Neural crest cell (in vitro differentiated cells): ENCODE data around the gene KRTAP3-2. TPM values are rescaled to one million over a fixed set of nuclear protein-coding genes. Genes with fewer than 3 reads are reported as not detected.

ENCODE experiments used
- DNase-seq: peaks from one replicate; pipeline ENCODE4 v3.0.0; 2021; ENCODE audit warnings: low read depth, mixed read lengths, low spot score
- H3K27ac Mint-ChIP-seq: one replicate; pipeline ENCODE4 v1.8.0; 2021; ENCODE audit warnings: mild to moderate bottlenecking, mixed read lengths; ENCODE audit not compliant: unreplicated experiment
- H3K27me3 Mint-ChIP-seq: 2 replicates; pipeline ENCODE4 v1.8.0; 2021; ENCODE audit warnings: low read depth, mild to moderate bottlenecking, mixed read lengths
- H3K36me3 Mint-ChIP-seq: 2 replicates; pipeline ENCODE4 v1.8.0; 2021; ENCODE audit warnings: low read depth, mild to moderate bottlenecking, mixed read lengths
- H3K4me1 Mint-ChIP-seq: 2 replicates; pipeline ENCODE4 v1.8.0; 2021; ENCODE audit warnings: mixed read lengths
- H3K4me3 Mint-ChIP-seq: one replicate; pipeline ENCODE4 v1.8.0; 2021; ENCODE audit warnings: mild to moderate bottlenecking, mixed read lengths
- H3K9me3 Mint-ChIP-seq: 2 replicates; pipeline ENCODE4 v1.8.0; 2021; ENCODE audit warnings: mixed read lengths
- CTCF ChIP-seq: fragments of 200-600 bp; sonication (generic); conservative IDR thresholded peaks from 2 replicates; pipeline ENCODE4 v1.5.0; 2021; ENCODE audit warnings: antibody characterized with exemption, mild to moderate bottlenecking
- total RNA-seq: library from RNA; stranded (reverse); gene quantifications from 2 replicates; pipeline ENCODE4 v1.2.1, GENCODE V29; 2021

Gene KRTAP3-2
- total RNA-seq, 1 donor from 2014 or later, result not detected

DNA sequence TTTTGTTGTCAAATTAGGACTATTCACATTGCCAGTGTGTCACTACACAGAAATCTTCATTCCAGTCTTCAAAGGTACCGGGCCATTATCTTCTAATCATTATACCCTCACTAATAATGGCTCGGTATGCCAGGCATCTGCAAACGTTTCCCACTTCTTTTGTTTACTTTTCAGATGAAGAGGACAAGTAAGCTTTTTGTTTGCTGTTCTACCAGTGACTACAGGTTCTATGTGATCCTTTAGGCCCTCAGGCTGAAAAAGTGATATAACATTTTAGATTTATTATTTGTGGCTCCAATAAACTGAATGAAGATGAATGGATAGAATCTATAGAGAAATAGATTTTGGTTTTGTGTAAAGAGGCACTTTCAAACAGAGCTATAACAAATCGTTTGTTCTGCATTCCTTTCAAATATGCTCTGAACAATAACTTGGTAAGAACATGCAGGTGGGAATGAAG lies 9.6 kb upstream of the KRTAP3-2 start:
- DNase-seq, result no peak
- Mint-ChIP-seq H3K36me3 (no peaks in the 10 kb centered on the region), H3K4me3 (no peak overlapping the region), H3K27me3 (peaks cover 2% of the 10 kb centered on the region), H3K27ac (no peak overlapping the region), H3K9me3 (no peaks in the 10 kb centered on the region), H3K4me1 (no peaks in the 10 kb centered on the region)
- TF ChIP-seq CTCF, result no peak

DNA sequence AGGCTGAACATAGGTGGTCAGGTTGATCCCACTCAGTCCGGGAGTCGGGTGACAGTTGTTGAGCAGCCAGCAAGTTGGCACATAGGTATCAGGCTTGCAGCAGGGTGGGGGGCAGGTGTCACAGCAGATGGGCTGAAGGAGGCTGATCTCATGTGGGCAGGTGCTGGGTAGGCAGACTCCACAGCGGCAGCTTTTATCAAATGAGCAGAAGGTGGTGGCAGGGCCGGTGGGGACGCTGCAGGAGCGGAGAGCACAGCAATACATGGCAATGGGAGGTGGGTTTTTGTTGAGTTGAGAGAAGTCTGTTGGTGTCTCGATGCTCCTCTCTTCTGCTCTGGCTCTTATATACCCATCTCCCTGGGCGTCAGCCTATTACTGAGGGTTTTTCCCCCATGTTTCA lies 9.1 kb upstream of the KRTAP3-2 start, which contains the start of gene KRTAP3-1:
KRTAP3-1 (minus strand) TSS at position 318 of the 400 bp plus-strand sequence; CDS start at position 264, 54 bp downstream.
- Mint-ChIP-seq H3K4me3 (no peak within 1 kb of the TSS), H3K27me3 (peaks cover 2% of the 10 kb centered on the region), H3K4me1 (no peaks in the 10 kb centered on the region), H3K9me3 (no peaks in the 10 kb centered on the region), H3K36me3 (no peaks in the 10 kb centered on the region), H3K27ac (no peak within 1 kb of the TSS)
- DNase-seq, result no peak
- TF ChIP-seq CTCF, result no peak

DNA sequence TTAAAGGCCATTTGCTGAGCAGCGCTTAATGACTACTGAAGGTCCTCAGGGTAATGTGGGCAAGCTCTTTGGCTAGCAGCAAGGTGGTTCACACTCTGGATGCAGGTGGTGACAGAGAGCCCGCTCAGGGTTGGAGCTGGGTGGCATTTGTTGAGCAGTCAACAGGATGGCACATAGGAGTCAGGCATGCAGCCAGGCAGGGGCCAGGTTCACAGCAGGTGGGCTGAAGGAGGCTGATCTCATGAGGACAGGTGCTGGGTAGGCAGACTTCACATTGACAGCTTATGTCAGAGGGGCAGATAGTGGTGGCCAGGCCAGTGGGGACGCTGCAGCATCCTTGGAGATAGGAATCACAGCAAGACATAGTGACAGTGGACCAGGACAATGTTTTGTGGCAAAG lies 4.7 kb upstream of the KRTAP3-2 start:
- no peak for DNase-seq
- H3K4me1 Mint-ChIP-seq, result no peaks in the 10 kb centered on the region
- no peak for TF ChIP-seq CTCF
- H3K9me3 Mint-ChIP-seq, result no peaks in the 10 kb centered on the region
- H3K36me3 Mint-ChIP-seq, result no peaks in the 10 kb centered on the region
- H3K4me3 Mint-ChIP-seq, result no peak overlapping the region
- peaks cover 5% of the 10 kb centered on the region for H3K27me3 Mint-ChIP-seq
- no peak overlapping the region for H3K27ac Mint-ChIP-seq

GRCh38 chr17:41003926-41004325 lies 4.2 kb upstream of the KRTAP3-2 start:
- no peak overlapping the region for H3K4me3 Mint-ChIP-seq

GRCh38 chr17:41002814-41003213 lies 3.1 kb upstream of the KRTAP3-2 start:
- Mint-ChIP-seq H3K4me1 (no peaks in the 10 kb centered on the region), H3K9me3 (no peaks in the 10 kb centered on the region), H3K4me3 (no peak overlapping the region), H3K36me3 (no peaks in the 10 kb centered on the region), H3K27me3 (peaks cover 6% of the 10 kb centered on the region), H3K27ac (no peak overlapping the region)
- DNase-seq, result no peak
- no peak for TF ChIP-seq CTCF

More at GRCh38 chr17:41003926-41004325, 4.2 kb upstream of the KRTAP3-2 start:
- H3K36me3 Mint-ChIP-seq, result no peaks in the 10 kb centered on the region
- H3K27ac Mint-ChIP-seq, result no peak overlapping the region
- no peak for DNase-seq
- H3K27me3 Mint-ChIP-seq, result peaks cover 6% of the 10 kb centered on the region
- no peak for TF ChIP-seq CTCF
- no peaks in the 10 kb centered on the region for H3K9me3 Mint-ChIP-seq
- H3K4me1 Mint-ChIP-seq, result no peaks in the 10 kb centered on the region

GRCh38 chr17:41001795-41002194 lies 2.1 kb upstream of the KRTAP3-2 start:
- no peak for DNase-seq
- TF ChIP-seq CTCF, result no peak
- no peaks in the 10 kb centered on the region for H3K9me3 Mint-ChIP-seq
- H3K27me3 Mint-ChIP-seq, result peaks cover 14% of the 10 kb centered on the region
- no peak overlapping the region for H3K27ac Mint-ChIP-seq
- no peak overlapping the region for H3K4me3 Mint-ChIP-seq
- H3K4me1 Mint-ChIP-seq, result no peaks in the 10 kb centered on the region
- H3K36me3 Mint-ChIP-seq, result no peaks in the 10 kb centered on the region
